ENCODE results near the gene KRTAP1-5. TPM values are rescaled to one million over a fixed set of nuclear protein-coding genes. Genes with fewer than 3 reads are reported as not detected.

KRTAP1-5 gene
- total RNA-seq, 1 experiment from 2014 or later = not detected

DNA sequence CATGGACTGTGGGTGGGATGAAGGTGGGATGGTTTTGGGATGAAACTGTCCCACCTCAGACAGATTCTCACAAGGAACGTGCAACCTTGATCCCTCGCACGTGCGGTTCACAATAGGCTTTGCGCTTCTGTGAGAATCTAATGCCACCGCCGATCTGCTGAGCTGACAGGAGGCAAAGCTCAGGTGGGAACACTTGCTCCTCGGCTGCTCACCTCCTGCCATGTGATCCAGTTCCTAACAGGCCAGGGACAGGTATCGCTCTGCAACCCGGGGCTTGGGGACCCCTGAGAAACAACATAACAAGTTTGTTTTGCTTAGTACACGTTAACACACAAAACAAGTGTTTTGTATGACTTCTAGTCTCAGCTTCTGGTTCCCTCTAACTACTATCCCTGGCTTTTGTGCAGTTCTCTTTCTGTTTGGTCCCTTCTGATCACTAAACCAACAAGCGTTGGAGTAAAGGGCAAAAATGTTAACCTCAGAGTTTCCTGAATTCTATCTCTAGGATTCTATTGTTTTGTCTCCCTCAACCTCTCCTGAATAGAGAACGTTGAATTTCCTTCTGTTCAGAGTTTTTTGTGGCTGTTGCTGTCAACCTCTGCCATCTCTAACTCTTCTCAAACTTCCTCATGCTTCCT is 10.3 kb downstream of the KRTAP1-5 start:
- Histone ChIP-seq H3K36me3 (ENCODE audit: control insufficient read depth, insufficient read depth, low read length) (no peaks in the 10 kb centered on the region), H3K9me3 (ENCODE audit: control insufficient read depth, insufficient read depth, low read depth, low read length) (no peaks in the 10 kb centered on the region), H3K4me3 (ENCODE audit: low read depth in 2 of 2, low read length in 2 of 2) (no peak overlapping the region), H3K27me3 (ENCODE audit: control insufficient read depth, insufficient read depth, low read length) (no peaks in the 10 kb centered on the region; the same call in 1 of the 2 replicates), H3K4me1 (ENCODE audit: control insufficient read depth, insufficient read depth, low read length) (no peaks in the 10 kb centered on the region), H3K27ac (ENCODE audit: low read length) (no peak overlapping the region)
- intact Hi-C loops (cut with micrococcal nuclease; ENCODE audit: unreplicated experiment) (no loop called here), in situ Hi-C loops (cut with HindIII; ENCODE audit: low pct_unique_long_range_greater_than_20kb, low sequenced_read_pairs) (no loop called here)
- ChIA-PET CTCF (no interaction called here), POLR2A (no interaction called here)
- no peak for ATAC-seq
- TF ChIP-seq, protein P1, sequence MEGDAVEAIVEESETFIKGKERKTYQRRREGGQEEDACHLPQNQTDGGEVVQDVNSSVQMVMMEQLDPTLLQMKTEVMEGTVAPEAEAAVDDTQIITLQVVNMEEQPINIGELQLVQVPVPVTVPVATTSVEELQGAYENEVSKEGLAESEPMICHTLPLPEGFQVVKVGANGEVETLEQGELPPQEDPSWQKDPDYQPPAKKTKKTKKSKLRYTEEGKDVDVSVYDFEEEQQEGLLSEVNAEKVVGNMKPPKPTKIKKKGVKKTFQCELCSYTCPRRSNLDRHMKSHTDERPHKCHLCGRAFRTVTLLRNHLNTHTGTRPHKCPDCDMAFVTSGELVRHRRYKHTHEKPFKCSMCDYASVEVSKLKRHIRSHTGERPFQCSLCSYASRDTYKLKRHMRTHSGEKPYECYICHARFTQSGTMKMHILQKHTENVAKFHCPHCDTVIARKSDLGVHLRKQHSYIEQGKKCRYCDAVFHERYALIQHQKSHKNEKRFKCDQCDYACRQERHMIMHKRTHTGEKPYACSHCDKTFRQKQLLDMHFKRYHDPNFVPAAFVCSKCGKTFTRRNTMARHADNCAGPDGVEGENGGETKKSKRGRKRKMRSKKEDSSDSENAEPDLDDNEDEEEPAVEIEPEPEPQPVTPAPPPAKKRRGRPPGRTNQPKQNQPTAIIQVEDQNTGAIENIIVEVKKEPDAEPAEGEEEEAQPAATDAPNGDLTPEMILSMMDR (IDR thresholded peaks at IDR 0.05) = no peak
- no peak for TF ChIP-seq POLR2AphosphoS5 (IDR thresholded peaks at IDR 0.05; ENCODE audit: low read depth, low read length)
- TF ChIP-seq, protein P2, sequence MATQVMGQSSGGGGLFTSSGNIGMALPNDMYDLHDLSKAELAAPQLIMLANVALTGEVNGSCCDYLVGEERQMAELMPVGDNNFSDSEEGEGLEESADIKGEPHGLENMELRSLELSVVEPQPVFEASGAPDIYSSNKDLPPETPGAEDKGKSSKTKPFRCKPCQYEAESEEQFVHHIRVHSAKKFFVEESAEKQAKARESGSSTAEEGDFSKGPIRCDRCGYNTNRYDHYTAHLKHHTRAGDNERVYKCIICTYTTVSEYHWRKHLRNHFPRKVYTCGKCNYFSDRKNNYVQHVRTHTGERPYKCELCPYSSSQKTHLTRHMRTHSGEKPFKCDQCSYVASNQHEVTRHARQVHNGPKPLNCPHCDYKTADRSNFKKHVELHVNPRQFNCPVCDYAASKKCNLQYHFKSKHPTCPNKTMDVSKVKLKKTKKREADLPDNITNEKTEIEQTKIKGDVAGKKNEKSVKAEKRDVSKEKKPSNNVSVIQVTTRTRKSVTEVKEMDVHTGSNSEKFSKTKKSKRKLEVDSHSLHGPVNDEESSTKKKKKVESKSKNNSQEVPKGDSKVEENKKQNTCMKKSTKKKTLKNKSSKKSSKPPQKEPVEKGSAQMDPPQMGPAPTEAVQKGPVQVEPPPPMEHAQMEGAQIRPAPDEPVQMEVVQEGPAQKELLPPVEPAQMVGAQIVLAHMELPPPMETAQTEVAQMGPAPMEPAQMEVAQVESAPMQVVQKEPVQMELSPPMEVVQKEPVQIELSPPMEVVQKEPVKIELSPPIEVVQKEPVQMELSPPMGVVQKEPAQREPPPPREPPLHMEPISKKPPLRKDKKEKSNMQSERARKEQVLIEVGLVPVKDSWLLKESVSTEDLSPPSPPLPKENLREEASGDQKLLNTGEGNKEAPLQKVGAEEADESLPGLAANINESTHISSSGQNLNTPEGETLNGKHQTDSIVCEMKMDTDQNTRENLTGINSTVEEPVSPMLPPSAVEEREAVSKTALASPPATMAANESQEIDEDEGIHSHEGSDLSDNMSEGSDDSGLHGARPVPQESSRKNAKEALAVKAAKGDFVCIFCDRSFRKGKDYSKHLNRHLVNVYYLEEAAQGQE (IDR thresholded peaks at IDR 0.05; ENCODE audit: insufficient read depth in 1 of 2, low read depth in 2 of 2, low read length in 1 of 2) = no peak
- TF ChIP-seq TCF7L2 (IDR thresholded peaks at IDR 0.05; ENCODE audit: low read depth, low read length) = no peak
- TF ChIP-seq SIN3A (IDR thresholded peaks at IDR 0.05; ENCODE audit: borderline replicate concordance, insufficient read depth, low read depth, low read length) = no peak
- no TSS peak for BruUV-seq (replicated peaks)
- no peak for DNase-seq (ENCODE audit: low read depth, low spot score)

DNA sequence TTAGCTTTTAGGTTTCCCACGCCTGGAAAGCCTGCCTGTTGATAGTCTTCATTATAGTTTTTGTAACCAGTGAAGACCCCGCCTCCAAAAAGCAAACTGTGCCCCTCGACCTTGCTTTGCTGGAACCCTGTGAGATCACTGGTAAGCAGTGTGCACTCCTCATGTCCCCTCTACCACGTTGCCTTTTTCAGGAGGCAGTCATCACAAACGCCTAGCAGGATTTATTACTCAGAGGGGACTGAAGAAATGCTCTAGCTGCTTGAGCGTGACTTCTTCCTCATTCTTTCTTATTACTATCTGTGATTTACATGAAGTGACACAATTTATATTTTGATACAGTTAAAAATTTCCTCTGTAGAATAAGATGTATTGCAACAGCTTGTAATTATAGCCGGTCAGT is 11.6 kb downstream of the KRTAP1-5 start:
- ATAC-seq (no peak), DNase-seq (ENCODE audit: low read depth, low spot score) (no peak)
- intact Hi-C loops (cut with micrococcal nuclease; ENCODE audit: unreplicated experiment) (no loop called here), in situ Hi-C loops (cut with HindIII; ENCODE audit: low pct_unique_long_range_greater_than_20kb, low sequenced_read_pairs) (no loop called here)
- no TSS peak for BruUV-seq (replicated peaks)
- ChIA-PET POLR2A (no interaction called here), CTCF (no interaction called here)
- Histone ChIP-seq H3K4me1 (ENCODE audit: control insufficient read depth, insufficient read depth, low read length) (no peaks in the 10 kb centered on the region), H3K36me3 (ENCODE audit: control insufficient read depth, insufficient read depth, low read length) (no peaks in the 10 kb centered on the region), H3K9me3 (ENCODE audit: control insufficient read depth, insufficient read depth, low read depth, low read length) (no peaks in the 10 kb centered on the region), H3K27ac (ENCODE audit: low read length) (no peak overlapping the region), H3K27me3 (ENCODE audit: control insufficient read depth, insufficient read depth, low read length) (no peaks in the 10 kb centered on the region; the same call in 1 of the 2 replicates), H3K4me3 (ENCODE audit: low read depth in 2 of 2, low read length in 2 of 2) (no peak overlapping the region)
- TF ChIP-seq POLR2AphosphoS5 (IDR thresholded peaks at IDR 0.05; ENCODE audit: low read depth, low read length) (no peak), TCF7L2 (IDR thresholded peaks at IDR 0.05; ENCODE audit: low read depth, low read length) (no peak), SIN3A (IDR thresholded peaks at IDR 0.05; ENCODE audit: borderline replicate concordance, insufficient read depth, low read depth, low read length) (no peak)
- TF ChIP-seq, protein P2 (IDR thresholded peaks at IDR 0.05; ENCODE audit: insufficient read depth in 1 of 2, low read depth in 2 of 2, low read length in 1 of 2) = no peak
- TF ChIP-seq, protein P1 (IDR thresholded peaks at IDR 0.05) = no peak
